ENCODE measurements around the gene NFXL1. TPM values are rescaled to one million over a fixed set of nuclear protein-coding genes. Genes with fewer than 3 reads are reported as not detected.

The NFXL1 gene
- total and polyA plus RNA-seq, 2 donors (not counting 1 experiment from before 2014, with no cell fraction given) = 9.6 to 14.1 TPM

- peaks cover 2% of the 10 kb centered on the region for H3K4me1 ChIP-seq (ENCODE audit: control insufficient read depth, extremely low read depth, insufficient read depth, low read length)
- no peak for TF ChIP-seq EZH2 (IDR thresholded peaks at IDR 0.05; ENCODE audit: low read length, missing control alignments)
- no peak for TF ChIP-seq CTCF (conservative IDR thresholded peaks at IDR 0.05 in 1 of 2, IDR thresholded peaks at IDR 0.05 in 1 of 2; ENCODE audit: low read depth in 1 of 2, low read length in 2 of 2)
- peak in 1 of 2 donors; percentile 37 for DNase-seq (ENCODE audit: low read depth in 2 of 2)
- no peaks in the 10 kb centered on the region for H3K36me3 ChIP-seq (ENCODE audit: control insufficient read depth, insufficient read depth, low read length)
- peak overlapping the region; percentile 83 for H2AFZ ChIP-seq (ENCODE audit: low read length)
- H4K20me1 ChIP-seq (ENCODE audit: control insufficient read depth, extremely low read depth, insufficient read depth, low read length) = no peaks in the 10 kb centered on the region
- H3K9me3 ChIP-seq (ENCODE audit: control insufficient read depth, insufficient read depth, low read depth, low read length) = no peaks in the 10 kb centered on the region
- no peak overlapping the region for H3K27ac ChIP-seq (ENCODE audit: insufficient read depth, low read length)
- no peaks in the 10 kb centered on the region for H3K79me2 ChIP-seq (ENCODE audit: control insufficient read depth, insufficient read depth, low read length)
- H3K4me2 ChIP-seq (ENCODE audit: extremely low read depth, insufficient read depth, low read length) = peak overlapping the region; percentile 97
- H3K4me3 ChIP-seq (replicated peaks in 1 of 4; ENCODE audit: control extremely low read depth in 1 of 4, insufficient read depth in 1 of 4, low read depth in 3 of 4, low read length in 4 of 4) = peak overlapping the region; percentile 61 to 69 (median 66)
- H3K27me3 ChIP-seq (ENCODE audit: control insufficient read depth, insufficient read depth, low read length) = no peaks in the 10 kb centered on the region
- no peak overlapping the region for H3K9ac ChIP-seq (ENCODE audit: insufficient read depth, low read length)
Measured at GRCh38 chr4:47837094-47837907, 77.1 kb downstream of the NFXL1 start.

GRCh38 chr4:47836641-47837093 is 77.7 kb downstream of the NFXL1 start:
- H3K4me1 ChIP-seq (ENCODE audit: control insufficient read depth, extremely low read depth, insufficient read depth, low read length) = peaks cover 2% of the 10 kb centered on the region
- peak overlapping the region; percentile 61 to 69 (median 66) for H3K4me3 ChIP-seq (replicated peaks in 1 of 4; ENCODE audit: control extremely low read depth in 1 of 4, insufficient read depth in 1 of 4, low read depth in 3 of 4, low read length in 4 of 4)
- H3K79me2 ChIP-seq (ENCODE audit: control insufficient read depth, insufficient read depth, low read length) = no peaks in the 10 kb centered on the region
- TF ChIP-seq EZH2 (IDR thresholded peaks at IDR 0.05; ENCODE audit: low read length, missing control alignments) = no peak
- peak; percentile 65 to 81 for TF ChIP-seq CTCF (conservative IDR thresholded peaks at IDR 0.05 in 1 of 2, IDR thresholded peaks at IDR 0.05 in 1 of 2; ENCODE audit: low read depth in 1 of 2, low read length in 2 of 2)
- H3K4me2 ChIP-seq (ENCODE audit: extremely low read depth, insufficient read depth, low read length) = peak overlapping the region; percentile 97
- no peak overlapping the region for H3K9ac ChIP-seq (ENCODE audit: insufficient read depth, low read length)
- no peaks in the 10 kb centered on the region for H4K20me1 ChIP-seq (ENCODE audit: control insufficient read depth, extremely low read depth, insufficient read depth, low read length)
- no peak overlapping the region for H3K27ac ChIP-seq (ENCODE audit: insufficient read depth, low read length)
- H3K9me3 ChIP-seq (ENCODE audit: control insufficient read depth, insufficient read depth, low read depth, low read length) = no peaks in the 10 kb centered on the region
- DNase-seq (ENCODE audit: low read depth in 2 of 2) = peak; percentile 78 to 83
- H3K36me3 ChIP-seq (ENCODE audit: control insufficient read depth, insufficient read depth, low read length) = no peaks in the 10 kb centered on the region
- peak overlapping the region; percentile 83 for H2AFZ ChIP-seq (ENCODE audit: low read length)
- no peaks in the 10 kb centered on the region for H3K27me3 ChIP-seq (ENCODE audit: control insufficient read depth, insufficient read depth, low read length)

- Histone ChIP-seq H3K9me3 (ENCODE audit: control insufficient read depth, insufficient read depth, low read depth, low read length) (no peaks in the 10 kb centered on the region), H3K27ac (ENCODE audit: insufficient read depth, low read length) (no peak overlapping the region), H3K4me1 (ENCODE audit: control insufficient read depth, extremely low read depth, insufficient read depth, low read length) (peaks cover 2% of the 10 kb centered on the region), H3K4me2 (ENCODE audit: extremely low read depth, insufficient read depth, low read length) (no peak overlapping the region), H3K79me2 (ENCODE audit: control insufficient read depth, insufficient read depth, low read length) (no peaks in the 10 kb centered on the region), H3K36me3 (ENCODE audit: control insufficient read depth, insufficient read depth, low read length) (no peaks in the 10 kb centered on the region), H4K20me1 (ENCODE audit: control insufficient read depth, extremely low read depth, insufficient read depth, low read length) (no peaks in the 10 kb centered on the region), H3K4me3 (replicated peaks in 1 of 4; ENCODE audit: control extremely low read depth in 1 of 4, insufficient read depth in 1 of 4, low read depth in 3 of 4, low read length in 4 of 4) (no peak overlapping the region), H2AFZ (ENCODE audit: low read length) (no peak overlapping the region), H3K27me3 (ENCODE audit: control insufficient read depth, insufficient read depth, low read length) (no peaks in the 10 kb centered on the region), H3K9ac (ENCODE audit: insufficient read depth, low read length) (no peak overlapping the region)
- TF ChIP-seq CTCF (conservative IDR thresholded peaks at IDR 0.05 in 1 of 2, IDR thresholded peaks at IDR 0.05 in 1 of 2; ENCODE audit: low read depth in 1 of 2, low read length in 2 of 2) (no peak), EZH2 (IDR thresholded peaks at IDR 0.05; ENCODE audit: low read length, missing control alignments) (no peak)
- DNase-seq (ENCODE audit: low read depth in 2 of 2) = peak in 1 of 2 donors; percentile 45
Measured at GRCh38 chr4:47835494-47835893, 78.9 kb downstream of the NFXL1 start.
